ENCODE data around the gene NLRX1.

Gene NLRX1

DNA sequence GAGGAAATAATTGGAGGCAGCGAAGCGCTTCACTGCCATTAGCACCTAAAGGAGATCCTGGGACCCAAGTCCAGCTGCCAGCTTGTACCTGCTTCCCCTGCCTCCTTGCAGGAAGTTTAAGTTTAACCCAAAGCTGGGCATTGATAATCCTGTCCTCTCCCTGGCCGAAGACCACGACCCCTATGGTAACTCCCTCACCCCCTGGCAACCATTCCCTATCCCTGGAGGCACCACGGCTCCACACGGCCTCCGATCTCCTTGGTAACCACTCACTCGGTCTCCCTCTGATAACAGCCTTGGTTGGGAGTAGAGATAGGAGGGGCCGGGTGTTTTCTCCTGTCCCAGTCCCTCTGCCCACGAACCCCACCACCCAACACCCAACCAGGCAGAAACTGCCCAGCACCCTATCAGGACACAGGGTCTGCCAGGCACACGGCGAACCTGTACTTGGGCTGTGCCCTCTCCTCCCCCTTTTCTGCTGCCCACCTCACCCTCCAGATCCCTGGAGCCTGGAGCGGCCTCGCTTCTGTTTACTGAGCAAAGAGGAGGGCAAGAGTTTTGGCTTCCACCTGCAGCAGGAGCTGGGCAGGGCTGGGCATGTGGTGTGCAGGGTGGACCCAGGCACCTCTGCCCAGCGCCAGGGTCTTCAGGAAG is 17.6 kb downstream of the NLRX1 start:
- no peak for TF ChIP-seq FOXP2 (optimal IDR thresholded peaks at IDR 0.05; ENCODE audit: borderline replicate concordance, extremely low read depth, extremely low read length, insufficient read depth)
- no peak for TF ChIP-seq TAF1 (IDR thresholded peaks at IDR 0.05; ENCODE audit: borderline replicate concordance, insufficient read depth, low read length)
- TF ChIP-seq, protein P1, sequence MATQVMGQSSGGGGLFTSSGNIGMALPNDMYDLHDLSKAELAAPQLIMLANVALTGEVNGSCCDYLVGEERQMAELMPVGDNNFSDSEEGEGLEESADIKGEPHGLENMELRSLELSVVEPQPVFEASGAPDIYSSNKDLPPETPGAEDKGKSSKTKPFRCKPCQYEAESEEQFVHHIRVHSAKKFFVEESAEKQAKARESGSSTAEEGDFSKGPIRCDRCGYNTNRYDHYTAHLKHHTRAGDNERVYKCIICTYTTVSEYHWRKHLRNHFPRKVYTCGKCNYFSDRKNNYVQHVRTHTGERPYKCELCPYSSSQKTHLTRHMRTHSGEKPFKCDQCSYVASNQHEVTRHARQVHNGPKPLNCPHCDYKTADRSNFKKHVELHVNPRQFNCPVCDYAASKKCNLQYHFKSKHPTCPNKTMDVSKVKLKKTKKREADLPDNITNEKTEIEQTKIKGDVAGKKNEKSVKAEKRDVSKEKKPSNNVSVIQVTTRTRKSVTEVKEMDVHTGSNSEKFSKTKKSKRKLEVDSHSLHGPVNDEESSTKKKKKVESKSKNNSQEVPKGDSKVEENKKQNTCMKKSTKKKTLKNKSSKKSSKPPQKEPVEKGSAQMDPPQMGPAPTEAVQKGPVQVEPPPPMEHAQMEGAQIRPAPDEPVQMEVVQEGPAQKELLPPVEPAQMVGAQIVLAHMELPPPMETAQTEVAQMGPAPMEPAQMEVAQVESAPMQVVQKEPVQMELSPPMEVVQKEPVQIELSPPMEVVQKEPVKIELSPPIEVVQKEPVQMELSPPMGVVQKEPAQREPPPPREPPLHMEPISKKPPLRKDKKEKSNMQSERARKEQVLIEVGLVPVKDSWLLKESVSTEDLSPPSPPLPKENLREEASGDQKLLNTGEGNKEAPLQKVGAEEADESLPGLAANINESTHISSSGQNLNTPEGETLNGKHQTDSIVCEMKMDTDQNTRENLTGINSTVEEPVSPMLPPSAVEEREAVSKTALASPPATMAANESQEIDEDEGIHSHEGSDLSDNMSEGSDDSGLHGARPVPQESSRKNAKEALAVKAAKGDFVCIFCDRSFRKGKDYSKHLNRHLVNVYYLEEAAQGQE (IDR thresholded peaks at IDR 0.05; ENCODE audit: insufficient read depth in 1 of 2, low read depth in 2 of 2, low read length in 2 of 2) = no peak
- TF ChIP-seq SIN3A (IDR thresholded peaks at IDR 0.05; ENCODE audit: borderline replicate concordance, insufficient read depth, low read length) = no peak

DNA sequence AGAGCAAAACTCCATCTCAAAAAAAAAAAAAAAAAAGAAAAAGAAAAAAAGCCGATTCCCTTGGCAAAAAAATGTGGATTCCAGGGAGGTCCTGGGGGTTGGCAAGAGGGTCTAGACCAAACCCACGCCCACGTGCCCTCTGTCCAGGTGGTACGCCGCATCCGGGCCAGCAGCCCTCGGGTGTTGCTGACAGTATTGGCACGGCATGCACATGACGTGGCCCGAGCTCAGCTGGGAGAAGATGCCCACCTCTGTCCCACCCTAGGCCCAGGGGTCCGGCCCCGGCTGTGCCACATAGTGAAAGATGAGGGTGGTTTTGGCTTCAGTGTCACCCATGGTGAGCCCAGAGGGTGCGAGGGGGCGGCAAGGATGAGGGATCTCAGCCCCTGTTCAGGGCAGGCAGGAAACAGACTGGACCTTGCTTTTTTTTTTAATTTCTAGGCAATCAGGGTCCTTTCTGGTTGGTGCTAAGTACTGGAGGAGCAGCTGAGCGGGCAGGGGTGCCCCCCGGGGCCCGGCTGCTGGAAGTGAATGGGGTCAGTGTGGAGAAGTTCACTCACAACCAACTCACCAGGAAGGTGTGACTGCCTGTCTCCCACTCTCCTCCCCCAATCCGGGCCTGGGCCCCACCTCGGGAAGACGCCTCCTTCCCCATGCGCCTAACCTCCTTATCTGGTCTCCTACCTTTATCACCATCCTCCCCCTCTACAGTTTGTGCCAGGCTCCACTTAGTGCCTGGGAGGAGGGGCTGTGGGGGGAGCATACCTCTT is 18.8 kb downstream of the NLRX1 start:
- TF ChIP-seq, protein P1 (IDR thresholded peaks at IDR 0.05; ENCODE audit: insufficient read depth in 1 of 2, low read depth in 2 of 2, low read length in 2 of 2) = no peak
- TF ChIP-seq POLR2AphosphoS5 (IDR thresholded peaks at IDR 0.05; ENCODE audit: low read depth, low read length) = no peak
- TF ChIP-seq FOXP2 (optimal IDR thresholded peaks at IDR 0.05; ENCODE audit: borderline replicate concordance, extremely low read depth, extremely low read length, insufficient read depth) = no peak
- no peak for TF ChIP-seq TAF1 (IDR thresholded peaks at IDR 0.05; ENCODE audit: borderline replicate concordance, insufficient read depth, low read length)
- TF ChIP-seq SIN3A (IDR thresholded peaks at IDR 0.05; ENCODE audit: borderline replicate concordance, insufficient read depth, low read length) = no peak

DNA sequence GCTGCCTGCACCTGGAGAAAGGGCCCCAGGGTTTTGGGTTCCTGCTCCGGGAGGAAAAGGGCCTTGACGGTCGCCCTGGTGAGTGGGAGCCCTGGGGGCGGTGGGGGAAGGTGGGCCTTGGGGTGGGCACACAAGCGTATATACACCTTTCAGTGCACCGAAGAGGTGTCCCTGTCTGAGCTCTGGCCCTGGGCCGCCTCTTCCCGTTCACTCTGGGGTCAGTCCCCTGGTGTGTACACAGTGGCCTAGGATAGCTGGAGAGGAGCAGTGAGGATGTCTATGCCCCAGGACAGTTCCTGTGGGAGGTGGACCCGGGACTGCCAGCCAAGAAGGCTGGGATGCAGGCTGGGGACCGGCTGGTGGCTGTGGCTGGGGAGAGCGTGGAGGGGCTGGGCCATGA is 19.5 kb downstream of the NLRX1 start:
- TF ChIP-seq, protein P1 (IDR thresholded peaks at IDR 0.05; ENCODE audit: insufficient read depth in 1 of 2, low read depth in 2 of 2, low read length in 2 of 2) = no peak
- TF ChIP-seq TAF1 (IDR thresholded peaks at IDR 0.05; ENCODE audit: borderline replicate concordance, insufficient read depth, low read length) = no peak
- no peak for TF ChIP-seq POLR2AphosphoS5 (IDR thresholded peaks at IDR 0.05; ENCODE audit: low read depth, low read length)
- no peak for TF ChIP-seq FOXP2 (optimal IDR thresholded peaks at IDR 0.05; ENCODE audit: borderline replicate concordance, extremely low read depth, extremely low read length, insufficient read depth)
- no peak for TF ChIP-seq SIN3A (IDR thresholded peaks at IDR 0.05; ENCODE audit: borderline replicate concordance, insufficient read depth, low read length)

DNA sequence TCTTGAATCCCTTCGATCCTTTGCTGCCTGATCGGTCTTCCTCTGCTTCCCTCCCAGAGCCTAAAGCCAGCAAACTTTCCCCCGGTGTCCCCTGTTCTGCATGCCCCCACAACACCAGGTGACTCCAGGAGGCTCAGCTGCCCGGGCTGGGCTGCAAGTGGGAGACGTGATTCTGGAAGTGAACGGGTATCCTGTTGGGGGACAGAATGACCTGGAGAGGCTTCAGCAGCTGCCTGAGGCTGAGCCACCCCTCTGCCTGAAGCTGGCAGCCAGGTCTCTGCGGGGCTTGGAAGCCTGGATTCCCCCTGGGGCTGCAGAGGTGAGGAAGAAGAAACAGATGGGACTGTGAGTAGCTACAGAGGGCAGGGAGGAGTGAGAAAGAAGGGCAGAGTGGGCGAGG is 20.4 kb downstream of the NLRX1 start:
- TF ChIP-seq TAF1 (IDR thresholded peaks at IDR 0.05; ENCODE audit: borderline replicate concordance, insufficient read depth, low read length) (no peak), SIN3A (IDR thresholded peaks at IDR 0.05; ENCODE audit: borderline replicate concordance, insufficient read depth, low read length) (no peak), POLR2AphosphoS5 (IDR thresholded peaks at IDR 0.05; ENCODE audit: low read depth, low read length) (no peak)

DNA sequence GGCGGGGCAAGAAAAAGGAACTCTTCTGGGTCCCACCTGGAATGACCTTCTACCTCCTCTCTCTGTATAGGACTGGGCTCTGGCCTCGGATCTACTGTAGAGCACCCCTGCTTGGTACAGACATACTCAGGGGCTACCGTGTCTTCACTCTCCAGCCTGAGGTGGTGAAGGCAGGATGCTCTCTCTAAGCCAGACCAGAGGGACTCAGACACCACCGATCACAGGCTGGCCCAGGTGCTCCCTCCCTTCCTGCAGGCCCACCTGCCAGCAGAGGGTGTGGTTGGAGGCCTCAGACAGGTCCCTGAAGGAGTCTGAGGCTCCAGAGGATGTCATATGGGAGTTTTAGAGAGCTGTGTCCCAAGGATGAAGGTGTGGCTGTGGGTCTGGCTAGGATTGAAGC is 20.9 kb downstream of the NLRX1 start:
- no peak for TF ChIP-seq TAF1 (IDR thresholded peaks at IDR 0.05; ENCODE audit: borderline replicate concordance, insufficient read depth, low read length)
- no peak for TF ChIP-seq POLR2AphosphoS5 (IDR thresholded peaks at IDR 0.05; ENCODE audit: low read depth, low read length)
- TF ChIP-seq FOXP2 (optimal IDR thresholded peaks at IDR 0.05; ENCODE audit: borderline replicate concordance, extremely low read depth, extremely low read length, insufficient read depth) = no peak
- TF ChIP-seq SIN3A (IDR thresholded peaks at IDR 0.05; ENCODE audit: borderline replicate concordance, insufficient read depth, low read length) = no peak
- TF ChIP-seq, protein P1 (IDR thresholded peaks at IDR 0.05; ENCODE audit: insufficient read depth in 1 of 2, low read depth in 2 of 2, low read length in 2 of 2) = no peak
